Measurements from ENCODE around the gene STEAP2. TPM values are rescaled to one million over a fixed set of nuclear protein-coding genes. Genes with fewer than 3 reads are reported as not detected.

STEAP2 gene
- total RNA-seq, 1 experiment from 2014 or later, result 17.0 TPM

GRCh38 chr7:90211391-90212148, at the start of gene STEAP2 (continued):
- peak; percentile 77 for TF ChIP-seq ZNF281 (CRISPR knock-in tag; IDR thresholded peaks at IDR 0.05)
- TF ChIP-seq, protein P1, sequence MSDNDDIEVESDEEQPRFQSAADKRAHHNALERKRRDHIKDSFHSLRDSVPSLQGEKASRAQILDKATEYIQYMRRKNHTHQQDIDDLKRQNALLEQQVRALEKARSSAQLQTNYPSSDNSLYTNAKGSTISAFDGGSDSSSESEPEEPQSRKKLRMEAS (CRISPR knock-in tag; IDR thresholded peaks at IDR 0.05), result peak; percentile 90
- no peak for TF ChIP-seq ZNF317 (CRISPR knock-in tag; IDR thresholded peaks at IDR 0.05; ENCODE audit: borderline replicate concordance, low read depth)
- no peak for TF ChIP-seq E2F4 (CRISPR knock-in tag; IDR thresholded peaks at IDR 0.05; ENCODE audit: borderline replicate concordance, low read depth)
- TF ChIP-seq GTF2I (CRISPR knock-in tag; conservative IDR thresholded peaks at IDR 0.05), result no peak
- TF ChIP-seq OVOL2 (CRISPR knock-in tag; IDR thresholded peaks at IDR 0.05; ENCODE audit: borderline replicate concordance), result no peak
- TF ChIP-seq FOXK1 (CRISPR knock-in tag; IDR thresholded peaks at IDR 0.05), result peak; percentile 54; the same call in 1 of the 2 replicates
- TF ChIP-seq, protein P2, sequence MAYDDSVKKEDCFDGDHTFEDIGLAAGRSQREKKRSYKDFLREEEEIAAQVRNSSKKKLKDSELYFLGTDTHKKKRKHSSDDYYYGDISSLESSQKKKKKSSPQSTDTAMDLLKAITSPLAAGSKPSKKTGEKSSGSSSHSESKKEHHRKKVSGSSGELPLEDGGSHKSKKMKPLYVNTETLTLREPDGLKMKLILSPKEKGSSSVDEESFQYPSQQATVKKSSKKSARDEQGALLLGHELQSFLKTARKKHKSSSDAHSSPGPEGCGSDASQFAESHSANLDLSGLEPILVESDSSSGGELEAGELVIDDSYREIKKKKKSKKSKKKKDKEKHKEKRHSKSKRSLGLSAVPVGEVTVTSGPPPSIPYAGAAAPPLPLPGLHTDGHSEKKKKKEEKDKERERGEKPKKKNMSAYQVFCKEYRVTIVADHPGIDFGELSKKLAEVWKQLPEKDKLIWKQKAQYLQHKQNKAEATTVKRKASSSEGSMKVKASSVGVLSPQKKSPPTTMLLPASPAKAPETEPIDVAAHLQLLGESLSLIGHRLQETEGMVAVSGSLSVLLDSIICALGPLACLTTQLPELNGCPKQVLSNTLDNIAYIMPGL (CRISPR knock-in tag; IDR thresholded peaks at IDR 0.05), result peak; percentile 99
- TF ChIP-seq, protein P3, sequence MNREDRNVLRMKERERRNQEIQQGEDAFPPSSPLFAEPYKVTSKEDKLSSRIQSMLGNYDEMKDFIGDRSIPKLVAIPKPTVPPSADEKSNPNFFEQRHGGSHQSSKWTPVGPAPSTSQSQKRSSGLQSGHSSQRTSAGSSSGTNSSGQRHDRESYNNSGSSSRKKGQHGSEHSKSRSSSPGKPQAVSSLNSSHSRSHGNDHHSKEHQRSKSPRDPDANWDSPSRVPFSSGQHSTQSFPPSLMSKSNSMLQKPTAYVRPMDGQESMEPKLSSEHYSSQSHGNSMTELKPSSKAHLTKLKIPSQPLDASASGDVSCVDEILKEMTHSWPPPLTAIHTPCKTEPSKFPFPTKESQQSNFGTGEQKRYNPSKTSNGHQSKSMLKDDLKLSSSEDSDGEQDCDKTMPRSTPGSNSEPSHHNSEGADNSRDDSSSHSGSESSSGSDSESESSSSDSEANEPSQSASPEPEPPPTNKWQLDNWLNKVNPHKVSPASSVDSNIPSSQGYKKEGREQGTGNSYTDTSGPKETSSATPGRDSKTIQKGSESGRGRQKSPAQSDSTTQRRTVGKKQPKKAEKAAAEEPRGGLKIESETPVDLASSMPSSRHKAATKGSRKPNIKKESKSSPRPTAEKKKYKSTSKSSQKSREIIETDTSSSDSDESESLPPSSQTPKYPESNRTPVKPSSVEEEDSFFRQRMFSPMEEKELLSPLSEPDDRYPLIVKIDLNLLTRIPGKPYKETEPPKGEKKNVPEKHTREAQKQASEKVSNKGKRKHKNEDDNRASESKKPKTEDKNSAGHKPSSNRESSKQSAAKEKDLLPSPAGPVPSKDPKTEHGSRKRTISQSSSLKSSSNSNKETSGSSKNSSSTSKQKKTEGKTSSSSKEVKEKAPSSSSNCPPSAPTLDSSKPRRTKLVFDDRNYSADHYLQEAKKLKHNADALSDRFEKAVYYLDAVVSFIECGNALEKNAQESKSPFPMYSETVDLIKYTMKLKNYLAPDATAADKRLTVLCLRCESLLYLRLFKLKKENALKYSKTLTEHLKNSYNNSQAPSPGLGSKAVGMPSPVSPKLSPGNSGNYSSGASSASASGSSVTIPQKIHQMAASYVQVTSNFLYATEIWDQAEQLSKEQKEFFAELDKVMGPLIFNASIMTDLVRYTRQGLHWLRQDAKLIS (CRISPR knock-in tag; IDR thresholded peaks at IDR 0.05; ENCODE audit: borderline replicate concordance), result 0 out of 2 replicates have a peak, but pooled peaks have one; percentile 54
- TF ChIP-seq RELA (CRISPR knock-in tag; IDR thresholded peaks at IDR 0.05; ENCODE audit: borderline replicate concordance), result no peak
- TF ChIP-seq ZNF532 (CRISPR knock-in tag; IDR thresholded peaks at IDR 0.05; ENCODE audit: borderline replicate concordance), result no peak
- TF ChIP-seq, protein P4, sequence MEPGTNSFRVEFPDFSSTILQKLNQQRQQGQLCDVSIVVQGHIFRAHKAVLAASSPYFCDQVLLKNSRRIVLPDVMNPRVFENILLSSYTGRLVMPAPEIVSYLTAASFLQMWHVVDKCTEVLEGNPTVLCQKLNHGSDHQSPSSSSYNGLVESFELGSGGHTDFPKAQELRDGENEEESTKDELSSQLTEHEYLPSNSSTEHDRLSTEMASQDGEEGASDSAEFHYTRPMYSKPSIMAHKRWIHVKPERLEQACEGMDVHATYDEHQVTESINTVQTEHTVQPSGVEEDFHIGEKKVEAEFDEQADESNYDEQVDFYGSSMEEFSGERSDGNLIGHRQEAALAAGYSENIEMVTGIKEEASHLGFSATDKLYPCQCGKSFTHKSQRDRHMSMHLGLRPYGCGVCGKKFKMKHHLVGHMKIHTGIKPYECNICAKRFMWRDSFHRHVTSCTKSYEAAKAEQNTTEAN (CRISPR knock-in tag; IDR thresholded peaks at IDR 0.05), result 0 out of 2 replicates have a peak, but pooled peaks have one; percentile 30
- TF ChIP-seq NFE2L1 (CRISPR knock-in tag; IDR thresholded peaks at IDR 0.05), result peak; percentile 60; the same call in 1 of the 2 replicates
- TF ChIP-seq NR2C2 (CRISPR knock-in tag; IDR thresholded peaks at IDR 0.05), result no peak
- no peak for TF ChIP-seq TEAD4 (CRISPR knock-in tag; IDR thresholded peaks at IDR 0.05)
- TF ChIP-seq CDX4 (CRISPR knock-in tag; IDR thresholded peaks at IDR 0.05; ENCODE audit: borderline replicate concordance), result no peak
